Cardiac muscle cell (in vitro differentiated cells and primary cell): ENCODE results near the gene DVL3. TPM values are rescaled to one million over a fixed set of nuclear protein-coding genes. Genes with fewer than 3 reads are reported as not detected.
"Not testable (repeated sequence)": the region's sequence is repeated elsewhere in the genome, so short reads cannot be mapped to it uniquely, and the experiment has no call there.

Experiments used
- DNase-seq, 2 donors: peaks; one replicate each; pipeline versions ENCODE4 v3.0.0 to v3.0.0-alpha.2; 2010 to 2017; ENCODE audit warnings: low read depth in 1 of 2, low spot score in 1 of 2
- H3K27ac ChIP-seq: fragments of 200-600 bp; sonication (generic); 2 replicates; pipeline ENCODE4 v1.5.1; 2016
- H3K27me3 ChIP-seq: fragments of 200-600 bp; sonication (generic); 2 replicates; pipeline ENCODE4 v1.6.0; 2016; ENCODE audit warnings: control low read depth
- H3K36me3 ChIP-seq: fragments of 200-600 bp; sonication (generic); 2 replicates; pipeline ENCODE4 v1.5.1; 2016; ENCODE audit warnings: control low read depth
- H3K4me1 ChIP-seq: fragments of 200-600 bp; sonication (generic); 2 replicates; pipeline ENCODE4 v1.8.1; 2017; ENCODE audit warnings: low read depth, mild to moderate bottlenecking, mixed run types
- H3K4me3 ChIP-seq: fragments of 200-600 bp; sonication (generic); 2 replicates; pipeline ENCODE4 v1.5.1; 2016; ENCODE audit warnings: mild to moderate bottlenecking
- H3K9me3 ChIP-seq: fragments of 200-600 bp; sonication (generic); 2 replicates; pipeline ENCODE4 v1.5.1; 2017; ENCODE audit warnings: low read depth, mild to moderate bottlenecking, control low read depth
- CTCF ChIP-seq: IDR thresholded peaks from 2 replicates; pipeline ENCODE4 v1.5.1; 2012; ENCODE audit warnings: low read depth, mild to moderate bottlenecking, low read length
- polyA plus RNA-seq: library from polyadenylated mRNA; unstranded; fragments of >200 nt; fragmentation: Nextera tagmentation; extraction: Ambion mirVana; gene quantifications from 2 replicates; pipeline ENCODE4 v1.2.1, GENCODE V29; 2016
- total RNA-seq: library from RNA; depleted of rRNA; stranded (reverse); fragments of >200 nt; gene quantifications from 2 replicates; pipeline ENCODE4 v1.2.3, GENCODE V29; 2016

Gene DVL3
- total and polyA plus RNA-seq, 2 experiments from 2014 or later, result 135 to 150 TPM

- H3K27me3 ChIP-seq, result no peaks in the 10 kb centered on the region
- peak in 1 of 2 donors; percentile 54 for DNase-seq
- H3K4me1 ChIP-seq, result peaks cover 12% of the 10 kb centered on the region
- peak overlapping the region; percentile 100 for H3K4me3 ChIP-seq
- no peaks in the 10 kb centered on the region for H3K36me3 ChIP-seq
- H3K27ac ChIP-seq, result peak overlapping the region; percentile 97
- no peaks in the 10 kb centered on the region for H3K9me3 ChIP-seq
- no peak for TF ChIP-seq CTCF
Observed at GRCh38 chr3:184155644-184156521, 706 bp downstream of the DVL3 start.

DNA sequence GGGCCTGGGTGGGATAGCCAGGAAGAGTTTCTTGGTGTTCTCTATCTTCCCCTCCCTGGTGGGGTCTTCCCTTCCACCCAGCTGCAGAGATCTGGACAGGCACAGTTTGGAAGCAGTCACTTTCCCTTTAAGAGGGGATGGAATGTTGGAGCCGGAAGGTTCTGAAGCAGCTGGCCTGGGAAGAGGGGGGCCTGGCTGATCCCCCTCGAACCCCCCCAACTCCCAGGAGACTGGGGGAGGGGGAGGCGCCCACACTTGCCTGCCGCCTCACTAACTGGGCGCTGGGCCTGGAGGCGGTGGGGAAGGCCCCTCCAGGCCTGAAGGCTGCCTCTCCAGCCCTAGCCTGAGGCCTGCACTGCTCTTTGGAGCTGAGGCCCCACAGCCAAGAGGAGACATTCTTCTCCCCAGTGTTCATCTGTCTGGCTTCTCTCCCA is 1.4 kb downstream of the DVL3 start:
- Histone ChIP-seq H3K4me1 (peaks cover 12% of the 10 kb centered on the region), H3K36me3 (no peaks in the 10 kb centered on the region), H3K9me3 (no peaks in the 10 kb centered on the region), H3K27ac (peak overlapping the region; percentile 97), H3K27me3 (no peaks in the 10 kb centered on the region), H3K4me3 (peak overlapping the region; percentile 100)
- no peak for TF ChIP-seq CTCF
- peak; percentile 47 to 88 for DNase-seq

DNA sequence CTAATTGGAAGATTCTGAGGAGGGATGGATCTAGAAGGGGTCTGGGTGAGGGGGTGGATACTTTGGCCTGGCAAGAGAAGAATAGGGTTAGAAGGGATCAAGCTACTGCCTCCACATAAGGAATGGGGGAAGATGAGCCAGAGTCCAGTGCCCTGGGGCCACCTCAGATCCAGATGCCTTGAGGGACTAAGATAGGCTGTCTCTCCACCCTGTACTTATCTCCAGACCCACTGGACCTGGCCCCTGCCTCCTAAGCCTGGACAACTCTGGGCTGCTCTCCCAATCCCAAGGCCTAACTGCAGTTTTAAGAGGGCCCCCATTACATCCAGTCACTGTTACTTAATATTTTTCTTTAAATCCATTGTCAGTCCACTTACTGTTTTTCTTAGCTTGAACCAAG is 2.0 kb downstream of the DVL3 start:
- Histone ChIP-seq H3K36me3 (no peaks in the 10 kb centered on the region), H3K27ac (peak overlapping the region; percentile 97), H3K27me3 (no peaks in the 10 kb centered on the region), H3K9me3 (no peaks in the 10 kb centered on the region), H3K4me3 (peak overlapping the region; percentile 100), H3K4me1 (peaks cover 12% of the 10 kb centered on the region)
- no peak for DNase-seq
- TF ChIP-seq CTCF, result no peak

- peak overlapping the region; percentile 66 for H3K27ac ChIP-seq
Observed at GRCh38 chr3:184158404-184158803, 3.2 kb downstream of the DVL3 start.

GRCh38 chr3:184160456-184160855 is 5.3 kb downstream of the DVL3 start:
- TF ChIP-seq CTCF, result no peak
- peak overlapping the region; percentile 56 for H3K27ac ChIP-seq
- DNase-seq, result peak in 1 of 2 donors; percentile 66

More at GRCh38 chr3:184158404-184158803, 3.2 kb downstream of the DVL3 start:
- Histone ChIP-seq H3K4me1 (peaks cover 12% of the 10 kb centered on the region), H3K27me3 (no peaks in the 10 kb centered on the region), H3K36me3 (peaks cover 3% of the 10 kb centered on the region), H3K4me3 (no peak overlapping the region), H3K9me3 (no peaks in the 10 kb centered on the region)
- TF ChIP-seq CTCF, result no peak
- DNase-seq, result no peak

GRCh38 chr3:184162571-184163070 is 7.4 kb downstream of the DVL3 start:
- H3K36me3 ChIP-seq, result peaks cover 34% of the 10 kb centered on the region
- not testable (repeated sequence) for H3K27me3 ChIP-seq, H3K27ac ChIP-seq, DNase-seq, H3K4me1 ChIP-seq, H3K9me3 ChIP-seq, H3K4me3 ChIP-seq

More at GRCh38 chr3:184160456-184160855, 5.3 kb downstream of the DVL3 start:
- no peaks in the 10 kb centered on the region for H3K9me3 ChIP-seq
- no peaks in the 10 kb centered on the region for H3K27me3 ChIP-seq
- H3K4me3 ChIP-seq, result no peak overlapping the region
- H3K4me1 ChIP-seq, result peaks cover 12% of the 10 kb centered on the region
- peaks cover 12% of the 10 kb centered on the region for H3K36me3 ChIP-seq
